ENCODE data around the gene RASA2.

The RASA2 gene

GRCh38 chr3:141648055-141648910, 161.5 kb downstream of the RASA2 start:
- no peak for DNase-seq

- DNase-seq, result no peak
Measured at GRCh38 chr3:141649871-141650270, 163.0 kb downstream of the RASA2 start.

DNA sequence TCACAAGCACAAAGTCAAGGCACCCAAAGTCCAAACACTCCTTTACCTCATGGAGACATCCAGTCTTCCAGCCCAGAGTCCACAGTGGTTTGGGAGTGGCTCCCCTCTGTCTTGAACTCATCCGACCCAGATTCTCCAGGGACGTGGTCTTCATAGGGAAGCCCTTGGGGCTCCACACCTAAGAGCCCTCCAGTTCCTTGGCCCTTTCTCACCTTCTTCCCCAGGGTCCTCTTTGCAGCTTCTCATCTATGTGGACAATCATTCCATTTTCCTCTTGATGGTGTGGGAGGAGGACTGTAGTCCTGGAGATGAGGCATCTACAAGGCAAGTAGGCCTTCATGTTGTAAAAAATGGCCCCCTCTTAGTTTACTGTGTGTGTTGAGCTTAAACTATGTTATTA, 164.0 kb downstream of the RASA2 start:
- DNase-seq, result no peak

DNA sequence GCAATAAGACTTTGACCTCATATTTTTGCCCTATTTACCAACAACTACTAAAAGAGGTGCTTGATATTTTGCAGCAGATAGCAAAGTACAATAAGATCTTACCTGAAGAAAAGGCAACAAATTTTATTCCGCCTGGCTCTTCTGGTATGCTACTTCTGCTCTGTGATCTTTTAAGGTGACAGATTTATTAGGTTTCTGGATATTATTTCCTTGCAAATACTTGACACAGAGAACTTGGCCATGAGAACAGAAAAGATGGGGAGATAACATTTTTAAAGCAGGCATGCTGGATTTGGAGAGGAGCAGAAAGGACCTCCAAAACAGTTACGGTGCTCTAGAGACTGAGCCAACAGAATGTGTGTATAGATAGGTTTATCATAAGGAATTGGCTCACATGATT, 164.6 kb downstream of the RASA2 start:
- DNase-seq, result no peak

DNA sequence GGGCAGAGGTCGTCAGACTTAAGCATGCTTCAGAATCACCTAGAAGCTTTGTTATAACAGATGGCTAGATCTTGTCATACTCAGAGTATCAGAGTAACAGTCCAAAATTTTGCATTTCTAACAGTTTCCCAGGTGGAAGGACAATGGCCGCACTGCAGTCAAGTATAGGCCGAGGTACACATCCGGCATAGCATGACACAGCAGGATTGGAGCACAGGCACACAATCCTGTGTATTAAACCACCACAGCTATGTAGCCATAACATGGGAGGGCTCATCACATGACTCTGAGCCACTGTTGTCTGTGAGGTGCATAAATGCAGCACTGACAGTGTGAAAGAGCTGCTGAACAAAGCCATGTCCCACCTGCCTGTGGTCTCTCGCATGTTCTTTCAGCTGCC, 165.5 kb downstream of the RASA2 start:
- no peak for DNase-seq

DNA sequence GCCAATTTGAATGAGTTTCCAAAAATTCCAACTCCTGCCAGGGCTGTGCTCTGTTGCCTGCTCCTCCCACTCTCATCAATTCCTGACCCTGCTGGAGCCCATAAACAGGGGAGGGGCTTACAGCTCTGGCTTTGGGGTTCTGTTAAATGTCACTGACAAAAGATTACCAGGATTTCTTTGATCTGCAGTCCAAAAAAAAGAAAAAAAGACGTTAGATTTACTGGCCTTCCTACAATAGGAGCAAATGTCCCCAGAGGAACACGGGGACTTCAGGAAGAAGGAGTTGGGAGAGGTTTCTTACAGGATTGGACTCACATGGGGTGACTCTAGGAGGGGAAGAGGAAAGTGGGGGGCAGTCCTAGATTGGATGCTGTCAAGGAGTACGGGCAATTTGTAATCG, 167.0 kb downstream of the RASA2 start:
- DNase-seq, result no peak

DNA sequence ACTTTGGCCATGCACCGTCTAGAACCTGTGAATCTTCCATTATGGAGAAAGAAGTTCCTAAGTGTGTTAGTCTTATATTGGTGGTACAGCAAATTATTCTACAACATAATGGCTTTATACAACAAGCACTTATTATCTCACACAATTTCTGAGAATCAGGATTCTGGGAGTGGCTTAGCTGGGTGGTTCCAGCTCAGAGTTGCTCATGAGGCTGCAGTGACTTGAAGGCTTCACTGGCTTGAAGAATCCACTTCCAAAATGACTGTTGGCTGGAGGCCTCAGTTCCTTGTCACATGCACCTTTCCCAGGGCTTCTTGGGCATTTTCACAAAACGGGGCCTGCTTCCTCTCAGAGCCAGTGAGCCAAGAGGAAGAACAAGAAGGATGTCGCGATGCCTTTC, 169.0 kb downstream of the RASA2 start:
- DNase-seq, result no peak

DNA sequence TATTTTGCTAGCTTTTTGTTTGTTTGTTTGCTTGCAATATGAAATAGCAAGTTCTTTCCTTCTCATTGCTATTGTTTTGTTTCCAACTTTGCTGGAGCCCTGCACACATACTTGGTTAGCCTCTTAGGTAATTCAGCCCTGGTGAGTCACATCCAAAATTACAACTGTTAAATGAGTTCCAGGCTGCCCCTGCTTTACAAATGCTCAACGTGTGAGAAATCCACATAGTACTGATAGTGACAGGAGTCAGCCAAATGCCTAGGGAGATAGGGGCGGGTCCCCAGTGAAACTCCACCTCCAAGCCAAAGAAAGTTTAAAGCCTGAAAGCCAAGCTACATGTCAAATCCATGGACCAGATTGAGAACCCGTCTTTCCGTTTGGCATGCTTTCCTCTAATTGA, 169.9 kb downstream of the RASA2 start:
- no peak for DNase-seq

- no peak for DNase-seq
Measured at GRCh38 chr3:141657516-141657915, 170.7 kb downstream of the RASA2 start.

GRCh38 chr3:141659821-141660613, 173.2 kb downstream of the RASA2 start:
- no peak for DNase-seq

GRCh38 chr3:141660614-141660947, 173.8 kb downstream of the RASA2 start:
- no peak for DNase-seq

DNA sequence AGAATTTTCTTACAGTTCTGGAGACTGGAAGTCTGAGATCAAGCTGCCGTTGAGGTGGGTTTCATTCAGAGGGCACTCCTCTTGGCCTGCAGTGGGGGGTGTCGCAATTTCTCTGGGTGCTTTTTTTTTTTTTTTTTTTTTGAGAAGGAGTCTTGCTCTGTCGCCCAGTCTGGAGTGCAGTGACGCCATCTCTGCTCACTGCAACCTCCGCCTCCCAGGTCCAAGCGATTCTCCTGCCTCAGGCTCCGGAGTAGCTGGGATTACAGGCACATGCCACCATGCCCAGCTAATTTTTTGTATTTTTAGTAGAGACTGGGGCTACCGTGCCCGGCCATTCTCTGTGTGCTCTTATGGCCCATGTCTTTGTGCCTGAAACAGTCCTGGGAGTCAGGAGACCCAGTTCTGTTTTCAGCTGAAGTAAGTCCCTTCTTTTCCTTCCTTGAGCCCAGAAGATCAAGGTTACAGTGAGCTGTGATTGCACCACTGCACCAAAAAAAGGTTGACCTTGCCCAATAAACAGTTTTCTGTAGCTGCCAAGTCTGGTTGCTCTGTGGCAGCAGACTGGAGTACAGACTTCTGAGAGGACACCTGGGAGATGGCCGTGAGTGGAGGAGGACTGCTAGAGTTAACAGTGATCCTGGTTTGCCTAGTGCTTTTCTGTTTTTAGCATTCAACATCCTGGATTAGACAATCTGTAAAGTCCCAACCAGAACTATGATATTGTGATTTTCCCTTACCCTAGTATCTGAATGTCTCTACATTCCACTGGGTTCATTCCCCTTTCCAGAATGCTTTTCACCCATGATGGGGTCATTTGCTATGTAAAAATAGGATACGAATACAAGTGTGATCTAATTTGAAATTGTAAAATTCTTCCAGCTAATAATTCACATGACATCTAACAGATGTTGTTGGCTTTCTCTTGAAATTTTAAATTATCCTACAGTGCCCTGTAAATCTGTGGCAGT, 174.7 kb downstream of the RASA2 start:
- DNase-seq, result no peak

DNA sequence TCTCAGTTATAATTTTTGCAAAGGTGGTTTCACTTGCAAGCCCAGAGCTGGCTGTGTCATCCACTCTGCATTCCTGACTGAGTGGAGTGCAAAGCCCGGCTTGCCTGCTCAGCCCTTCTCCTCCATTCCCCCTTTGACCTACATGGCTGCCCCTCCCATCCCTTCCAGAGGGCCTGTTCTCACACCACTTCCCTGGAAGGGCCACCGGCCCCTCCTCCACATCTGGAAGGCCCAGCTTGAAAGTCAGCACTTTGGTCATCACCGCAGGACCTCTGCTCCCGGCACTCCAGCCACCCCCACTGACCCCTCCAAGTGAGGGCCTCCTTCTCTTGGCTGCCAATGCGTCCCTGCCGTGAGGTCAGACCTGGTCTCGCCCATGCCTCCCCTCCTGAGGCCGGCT, 177.2 kb downstream of the RASA2 start:
- DNase-seq, result no peak

All from T-helper 9 cell (primary cell).